HG02973 (cell line): ENCODE results near the gene HOXC9.

Source experiments
- ATAC-seq: cut with Tn5 transposase; IDR thresholded peaks from one replicate; pipeline ENCODE4 v1.9.1; 2021; ENCODE audit warnings: moderate library complexity; ENCODE audit not compliant: unreplicated experiment

HOXC9 gene

DNA sequence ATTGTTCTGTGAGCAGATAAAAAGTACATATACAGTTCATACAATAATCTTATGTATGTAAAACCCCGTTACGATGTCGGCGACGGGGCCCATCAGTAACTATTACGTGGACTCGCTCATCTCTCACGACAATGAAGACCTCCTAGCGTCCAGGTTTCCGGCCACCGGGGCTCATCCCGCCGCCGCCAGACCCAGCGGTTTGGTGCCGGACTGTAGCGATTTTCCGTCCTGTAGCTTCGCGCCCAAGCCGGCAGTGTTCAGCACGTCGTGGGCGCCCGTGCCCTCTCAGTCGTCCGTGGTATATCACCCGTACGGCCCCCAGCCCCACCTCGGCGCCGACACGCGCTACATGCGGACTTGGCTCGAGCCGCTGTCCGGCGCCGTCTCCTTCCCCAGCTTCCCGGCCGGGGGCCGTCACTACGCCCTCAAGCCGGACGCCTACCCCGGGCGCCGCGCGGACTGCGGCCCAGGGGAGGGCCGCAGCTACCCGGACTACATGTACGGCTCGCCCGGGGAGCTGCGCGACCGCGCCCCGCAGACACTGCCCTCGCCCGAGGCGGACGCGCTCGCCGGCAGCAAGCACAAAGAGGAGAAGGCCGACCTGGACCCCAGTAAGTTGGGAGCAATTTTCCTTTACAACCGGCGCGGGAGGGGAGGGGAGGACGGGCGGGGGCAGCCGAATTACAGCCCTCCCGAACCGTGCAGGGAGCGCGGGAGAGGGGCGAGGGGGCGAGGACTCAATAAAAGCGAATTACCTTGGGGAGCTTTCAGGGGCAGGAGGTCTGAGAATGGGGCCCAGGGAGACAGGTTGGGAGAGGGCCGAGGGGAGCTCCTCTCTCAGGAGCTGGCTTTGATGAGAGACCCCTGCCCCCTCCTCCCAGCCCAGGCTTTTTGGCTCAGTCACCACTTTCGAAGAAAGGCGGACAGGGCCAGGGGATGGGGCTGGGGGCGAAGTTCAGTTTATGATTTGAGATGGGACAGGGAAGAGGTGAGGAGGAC, at the start of gene HOXC9:
HOXC9 (plus strand) TSS at position 46 of the 999 bp plus-strand sequence; CDS start at position 74, 28 bp downstream.
- ATAC-seq: no peak

DNA sequence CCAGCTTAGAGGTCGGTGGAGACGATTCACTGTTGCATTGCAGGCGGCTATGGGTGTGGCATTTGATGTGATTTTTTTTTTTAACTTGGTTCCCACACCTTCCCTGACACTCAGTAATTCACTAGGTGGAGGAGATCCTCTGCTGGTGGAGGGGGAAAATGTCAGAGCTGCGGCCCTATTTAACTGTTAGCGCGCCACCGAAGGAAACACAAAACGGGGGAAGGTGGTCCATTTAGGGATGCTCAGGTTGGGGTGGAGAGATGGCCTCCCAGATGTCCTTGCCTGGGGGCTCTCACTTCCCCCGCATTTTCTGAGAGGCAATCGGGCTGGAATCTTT, 49.6 kb upstream of the HOXC9 start:
- no peak for ATAC-seq

DNA sequence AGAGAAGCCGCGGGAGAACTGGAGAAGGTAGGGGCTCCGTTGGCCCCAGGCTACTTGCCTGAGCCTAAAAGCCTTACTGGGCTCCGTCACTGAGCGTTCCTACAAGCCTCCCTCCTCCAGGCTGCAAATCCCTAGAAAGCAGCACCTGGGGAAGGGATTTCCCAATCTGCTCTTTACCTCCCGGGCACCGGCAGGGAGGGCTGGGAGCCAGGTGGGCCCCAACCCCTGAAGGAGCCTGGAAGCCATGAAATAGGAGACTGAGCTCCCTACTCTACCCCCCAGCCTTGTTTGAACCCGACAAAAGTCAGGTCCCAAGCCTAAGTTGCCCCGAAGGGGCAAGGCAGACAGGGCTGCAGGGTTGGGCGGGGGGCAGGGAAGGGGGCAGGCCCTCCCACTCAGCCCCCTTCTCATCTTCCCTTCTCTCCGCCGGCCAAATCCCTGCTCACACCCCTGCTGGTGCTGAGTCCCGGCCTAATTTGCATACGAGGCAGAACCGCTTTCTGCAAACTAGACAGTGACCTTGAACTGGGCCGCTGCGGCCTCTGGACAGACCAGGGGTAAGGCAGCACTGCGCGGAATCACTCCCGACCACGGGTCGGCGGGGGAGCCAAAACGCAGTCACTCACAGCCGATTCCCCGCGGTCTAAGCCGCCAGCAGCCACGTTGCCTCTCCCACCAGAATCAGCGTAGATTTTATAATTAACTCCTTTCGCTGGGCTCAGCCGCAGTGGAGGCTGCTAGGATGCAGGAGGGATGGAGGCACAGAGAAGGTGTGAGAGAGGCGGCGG, 49.0 kb upstream of the HOXC9 start:
- no peak for ATAC-seq

DNA sequence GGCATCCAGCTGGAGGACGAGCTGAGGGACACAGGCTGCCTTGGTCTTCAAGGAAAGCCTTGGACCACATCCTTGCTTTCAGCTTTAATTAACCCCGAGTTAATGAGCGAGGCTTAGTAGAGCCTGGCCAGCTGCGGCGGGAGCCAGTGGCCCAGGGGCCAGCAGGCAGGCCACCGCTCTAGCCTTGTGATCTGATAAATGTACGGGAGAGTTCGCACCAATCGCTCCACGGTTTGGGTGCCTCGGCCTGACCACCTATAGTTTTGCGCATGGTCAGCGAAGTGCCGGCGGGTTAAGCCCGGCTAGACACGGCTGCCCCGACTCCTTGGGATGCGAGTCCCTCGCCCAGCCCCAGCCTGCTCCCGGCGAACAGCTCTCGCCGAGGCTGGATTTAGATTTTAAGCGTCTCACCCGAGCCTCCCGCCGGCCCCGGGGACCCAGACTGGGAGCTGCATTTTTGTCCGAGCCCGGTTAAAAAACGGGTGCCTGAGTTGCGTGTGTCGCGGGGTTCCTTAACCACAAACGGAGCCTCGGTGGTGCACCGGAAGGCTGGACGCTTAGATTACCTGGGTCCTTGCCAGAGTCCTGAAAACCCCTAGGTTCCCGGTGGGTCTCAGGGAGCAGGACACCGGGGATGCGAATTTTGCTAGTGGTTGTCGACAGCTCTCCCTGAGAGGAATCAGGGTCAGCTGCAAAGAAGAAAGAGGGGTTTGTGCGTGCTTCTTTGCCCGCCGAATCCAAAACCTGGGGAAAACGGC, 48.2 kb upstream of the HOXC9 start:
- ATAC-seq: no peak

DNA sequence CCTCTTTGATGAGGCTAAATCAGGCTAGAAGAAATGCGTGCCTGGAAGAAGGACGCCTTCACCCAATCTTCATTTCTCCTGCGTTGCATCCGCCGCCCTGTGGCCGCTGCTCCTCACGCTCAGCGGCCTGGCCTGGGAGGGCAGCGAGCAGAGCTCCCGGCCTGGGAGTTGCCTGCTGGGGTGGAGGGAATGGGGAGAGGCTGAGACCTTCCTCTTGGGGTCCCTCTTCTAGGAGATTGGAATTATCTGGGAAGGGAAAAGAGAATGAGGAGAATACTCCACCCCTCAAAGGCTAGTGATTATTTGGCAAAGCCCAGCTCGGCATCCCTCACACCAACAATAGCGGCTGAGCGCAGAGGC, 47.6 kb upstream of the HOXC9 start:
- ATAC-seq: no peak

DNA sequence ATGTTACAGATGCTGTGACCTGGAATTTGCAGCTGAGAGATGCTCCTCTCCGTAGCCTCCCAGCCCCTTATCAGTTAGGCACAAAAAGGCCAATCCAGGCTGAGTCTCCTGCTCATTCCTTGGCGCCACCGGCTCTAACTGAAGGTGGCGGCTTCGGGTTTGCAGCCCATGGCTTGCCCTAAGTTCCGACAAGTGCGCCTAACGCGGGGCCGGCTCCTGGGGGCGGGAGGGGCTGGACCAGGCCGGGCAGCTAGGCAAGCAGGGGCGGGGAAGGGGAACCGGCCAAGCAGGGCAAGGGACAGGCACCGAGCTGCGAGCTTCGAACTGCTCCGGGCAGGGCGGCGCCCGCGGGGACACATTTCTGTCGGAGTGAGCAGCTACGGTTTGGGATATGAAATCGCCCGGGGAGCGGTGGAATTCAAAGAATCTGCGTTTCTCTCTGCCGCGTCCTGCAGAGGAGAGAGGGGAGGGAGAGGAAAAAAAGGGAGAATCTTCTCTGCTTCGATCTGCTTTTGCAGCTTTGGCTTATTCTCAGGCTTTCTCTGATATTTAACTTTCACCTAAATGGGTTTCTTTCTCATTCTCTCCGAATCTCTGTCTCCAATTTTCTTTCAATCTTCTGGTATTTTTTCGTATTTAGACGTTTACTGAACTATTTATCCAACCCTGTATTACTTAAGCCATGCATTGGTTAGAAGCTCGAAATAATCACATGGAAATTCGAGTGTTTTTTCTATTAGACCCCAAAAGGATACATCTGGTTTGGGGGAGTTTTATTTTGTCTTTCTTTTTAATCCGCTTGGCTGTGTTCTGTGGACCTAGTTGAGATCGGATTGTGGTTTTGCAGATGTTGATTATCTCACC, 46.9 kb upstream of the HOXC9 start:
- ATAC-seq: no peak

DNA sequence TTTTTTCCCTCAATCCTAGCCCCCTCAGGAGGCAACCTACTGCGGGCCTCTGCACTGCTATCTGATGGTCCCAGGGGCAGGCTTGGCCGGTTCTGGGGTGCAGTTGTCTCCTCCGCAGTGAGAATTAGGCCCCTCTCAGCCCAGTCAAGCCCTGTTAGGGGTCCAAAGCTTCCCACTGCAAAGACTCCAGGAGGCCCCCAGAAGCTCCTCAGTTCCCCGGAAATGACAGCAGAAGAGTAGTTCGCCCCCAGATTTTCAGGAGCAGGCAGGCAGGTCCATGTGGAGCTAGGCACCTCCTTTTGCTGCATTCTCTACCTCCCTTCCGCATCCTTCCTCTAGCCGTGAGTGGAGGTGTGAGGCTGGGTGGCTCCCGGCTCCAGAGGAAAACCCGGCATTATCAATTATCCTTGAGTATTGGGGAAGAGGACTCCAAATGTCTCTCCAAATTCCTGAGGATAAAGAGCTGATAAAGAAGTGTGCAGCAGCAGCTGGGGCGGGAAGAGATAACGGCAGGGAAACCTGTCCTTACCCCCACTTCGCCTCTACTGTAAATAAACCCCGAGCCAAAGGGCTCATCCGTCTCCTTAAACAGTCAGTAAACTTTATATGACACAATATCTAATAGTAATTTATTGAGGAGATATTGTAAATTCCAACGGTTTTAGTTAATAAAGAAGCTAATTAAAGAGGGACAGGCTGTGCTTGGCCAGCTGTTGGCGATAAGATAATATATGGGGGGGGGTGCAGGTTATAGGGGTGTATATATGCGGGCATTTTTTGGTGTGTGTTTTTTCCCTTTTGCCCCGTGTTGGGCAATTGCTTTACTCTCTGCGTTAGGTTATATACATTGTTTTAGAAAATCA, 45.9 kb upstream of the HOXC9 start:
- no peak for ATAC-seq

DNA sequence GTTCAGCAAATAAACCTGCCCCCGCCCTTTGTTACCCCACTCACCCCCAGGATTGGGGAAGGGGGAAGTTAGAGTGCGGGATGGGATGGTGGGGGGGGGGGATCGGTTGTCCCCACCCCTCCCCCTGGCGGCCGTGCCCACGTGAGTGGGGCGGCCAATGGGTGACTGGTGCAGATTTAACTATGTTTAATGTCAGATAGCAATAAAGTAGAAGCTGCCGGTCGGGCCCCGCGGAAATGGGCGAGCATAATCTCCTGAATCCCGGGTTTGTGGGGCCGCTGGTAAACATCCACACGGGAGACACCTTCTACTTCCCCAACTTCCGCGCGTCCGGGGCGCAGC, 45.3 kb upstream of the HOXC9 start, which contains the start of gene HOXC12:
HOXC12 (plus strand) TSS at position 210 of the 342 bp plus-strand sequence; CDS start at position 237, 27 bp downstream.
- no peak for ATAC-seq

DNA sequence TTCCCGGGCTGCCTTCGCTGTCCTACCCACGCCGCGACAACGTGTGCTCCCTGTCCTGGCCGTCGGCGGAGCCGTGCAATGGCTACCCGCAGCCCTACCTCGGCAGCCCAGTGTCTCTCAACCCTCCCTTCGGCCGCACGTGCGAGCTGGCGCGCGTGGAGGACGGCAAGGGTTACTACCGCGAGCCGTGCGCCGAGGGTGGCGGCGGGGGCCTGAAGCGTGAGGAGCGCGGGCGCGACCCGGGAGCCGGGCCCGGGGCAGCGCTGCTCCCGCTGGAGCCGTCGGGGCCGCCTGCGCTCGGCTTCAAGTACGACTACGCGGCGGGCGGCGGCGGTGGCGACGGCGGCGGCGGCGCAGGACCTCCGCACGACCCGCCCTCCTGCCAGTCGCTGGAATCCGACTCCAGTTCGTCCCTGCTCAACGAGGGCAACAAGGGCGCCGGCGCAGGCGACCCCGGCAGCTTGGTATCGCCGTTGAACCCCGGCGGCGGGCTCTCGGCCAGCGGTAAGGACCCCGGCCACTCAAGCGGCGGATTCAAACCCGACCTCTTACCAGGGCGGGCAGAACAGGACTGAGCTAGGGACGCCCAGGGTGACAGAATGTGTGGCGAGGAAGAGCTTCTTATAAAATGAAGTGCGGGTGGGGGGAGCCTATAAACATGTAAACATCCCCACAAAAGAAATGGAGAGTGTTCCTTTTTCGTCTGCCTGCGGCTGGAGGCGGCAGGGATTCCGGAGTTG, 44.8 kb upstream of the HOXC9 start:
- no peak for ATAC-seq

DNA sequence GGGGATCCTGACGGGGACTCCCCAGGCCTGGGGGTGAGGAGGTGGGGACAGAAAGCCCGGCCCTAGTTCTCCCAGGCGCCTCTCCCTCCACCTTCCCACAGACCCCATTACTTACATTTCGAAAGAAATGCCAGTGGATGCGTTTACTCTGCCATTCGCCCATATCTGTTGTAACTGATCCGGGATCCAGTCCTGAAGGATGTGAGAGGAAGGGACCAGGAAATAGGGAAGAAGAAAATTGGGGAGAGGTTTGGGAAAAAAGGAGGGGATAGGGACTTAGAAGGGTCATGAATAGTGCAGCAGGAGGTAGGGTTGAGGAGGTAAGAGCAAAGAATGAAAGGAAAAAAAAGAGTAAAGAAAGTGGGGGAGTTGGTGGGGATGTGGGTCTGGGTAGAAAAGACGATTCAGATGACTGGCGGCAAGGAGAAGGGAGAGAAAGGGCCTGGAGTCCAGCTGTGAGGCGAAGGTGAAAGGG, 44.1 kb upstream of the HOXC9 start:
- no peak for ATAC-seq

DNA sequence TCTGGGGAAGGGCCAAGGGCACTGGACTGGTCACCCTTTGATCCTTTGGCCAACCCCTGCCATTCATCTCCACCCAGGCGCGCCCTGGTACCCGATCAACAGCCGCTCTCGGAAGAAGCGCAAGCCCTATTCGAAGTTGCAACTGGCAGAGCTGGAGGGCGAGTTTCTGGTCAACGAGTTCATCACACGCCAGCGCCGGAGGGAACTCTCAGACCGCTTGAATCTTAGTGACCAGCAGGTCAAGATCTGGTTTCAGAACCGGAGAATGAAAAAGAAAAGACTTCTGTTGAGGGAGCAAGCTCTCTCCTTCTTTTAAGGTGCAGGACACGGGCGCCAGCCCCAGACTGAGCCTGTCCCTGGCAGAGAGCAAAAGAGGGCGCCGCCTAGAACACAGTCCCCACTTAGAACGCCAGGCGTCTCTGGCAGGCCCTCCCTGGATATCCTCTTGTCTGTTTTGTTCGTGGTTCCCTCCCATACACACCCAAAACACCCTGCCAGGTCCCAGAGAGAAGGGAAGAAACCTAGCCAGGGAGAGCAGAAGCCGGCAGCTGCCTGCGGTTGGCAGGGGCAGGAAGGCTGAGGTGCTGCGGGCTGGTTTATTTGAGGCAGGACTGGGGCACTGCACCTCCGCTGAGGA, 43.6 kb upstream of the HOXC9 start:
- no peak for ATAC-seq

DNA sequence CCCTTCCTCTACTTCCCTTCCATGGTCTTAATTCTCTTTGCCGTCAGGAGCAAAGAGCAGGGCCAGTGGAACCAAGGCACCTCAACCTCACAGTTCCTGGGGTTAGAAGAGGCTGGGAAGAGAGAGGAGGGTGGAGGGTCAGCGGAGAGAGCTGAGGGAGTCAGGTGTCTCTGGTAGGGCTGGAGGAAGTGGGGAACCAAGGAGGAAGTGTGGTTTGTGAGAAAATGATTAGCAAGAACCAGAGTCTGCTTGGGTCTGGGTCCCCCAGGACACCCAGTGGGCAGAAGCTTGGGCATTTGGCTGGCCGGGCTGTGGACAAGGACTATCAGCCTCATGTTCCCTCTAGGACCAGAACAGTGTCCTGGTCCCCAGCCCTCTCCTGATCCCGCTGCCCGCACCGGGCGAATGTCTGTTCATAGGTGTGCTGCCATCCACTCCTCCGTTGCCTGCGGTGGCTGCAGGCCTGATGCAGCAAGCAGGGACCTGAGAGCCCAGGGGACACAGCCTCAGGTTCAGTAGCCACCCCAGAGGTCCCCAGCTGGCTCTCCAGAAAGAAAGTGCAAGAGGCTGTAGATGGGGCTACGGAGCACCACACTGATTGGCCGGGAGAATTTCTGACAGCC, 42.9 kb upstream of the HOXC9 start:
- no peak for ATAC-seq

DNA sequence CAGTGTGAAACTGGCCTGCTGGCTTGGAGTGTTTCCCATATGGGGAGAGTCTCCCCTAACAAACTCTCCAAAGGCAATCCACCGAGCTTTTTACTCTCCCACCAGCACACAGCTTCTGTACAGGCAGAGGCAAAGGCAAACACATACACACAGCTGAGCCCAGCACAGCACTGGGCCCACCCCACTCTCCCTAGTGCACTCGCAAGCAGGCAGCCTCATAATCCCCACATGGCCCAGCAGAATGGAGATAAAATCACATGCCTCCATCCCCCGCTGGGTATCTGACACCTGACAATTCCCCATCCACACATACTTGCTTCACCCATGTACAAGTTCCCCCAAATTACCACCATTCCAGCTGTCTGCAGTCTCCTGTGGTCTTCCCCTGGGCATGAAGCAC, 41.8 kb upstream of the HOXC9 start:
- ATAC-seq: no peak

DNA sequence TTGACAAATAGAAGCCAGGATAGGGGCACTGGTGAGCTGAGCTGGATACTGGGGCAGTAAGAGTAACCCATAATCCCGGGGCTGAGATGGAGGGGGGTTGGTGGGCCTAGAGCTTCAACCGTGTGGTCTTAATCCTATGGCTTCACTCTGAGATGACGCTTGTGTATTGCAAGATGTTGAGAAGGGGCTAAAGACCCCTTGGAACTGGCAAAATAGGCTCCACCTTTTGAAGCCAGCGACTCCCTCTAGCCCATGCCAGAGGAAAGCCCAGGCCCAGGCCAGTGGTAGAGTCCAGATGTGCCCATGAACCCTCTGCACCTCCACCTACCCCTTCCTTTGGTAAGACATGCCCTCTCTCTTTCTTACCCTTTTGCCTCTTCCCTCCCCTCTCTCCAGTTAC, 40.6 kb upstream of the HOXC9 start:
- no peak for ATAC-seq

DNA sequence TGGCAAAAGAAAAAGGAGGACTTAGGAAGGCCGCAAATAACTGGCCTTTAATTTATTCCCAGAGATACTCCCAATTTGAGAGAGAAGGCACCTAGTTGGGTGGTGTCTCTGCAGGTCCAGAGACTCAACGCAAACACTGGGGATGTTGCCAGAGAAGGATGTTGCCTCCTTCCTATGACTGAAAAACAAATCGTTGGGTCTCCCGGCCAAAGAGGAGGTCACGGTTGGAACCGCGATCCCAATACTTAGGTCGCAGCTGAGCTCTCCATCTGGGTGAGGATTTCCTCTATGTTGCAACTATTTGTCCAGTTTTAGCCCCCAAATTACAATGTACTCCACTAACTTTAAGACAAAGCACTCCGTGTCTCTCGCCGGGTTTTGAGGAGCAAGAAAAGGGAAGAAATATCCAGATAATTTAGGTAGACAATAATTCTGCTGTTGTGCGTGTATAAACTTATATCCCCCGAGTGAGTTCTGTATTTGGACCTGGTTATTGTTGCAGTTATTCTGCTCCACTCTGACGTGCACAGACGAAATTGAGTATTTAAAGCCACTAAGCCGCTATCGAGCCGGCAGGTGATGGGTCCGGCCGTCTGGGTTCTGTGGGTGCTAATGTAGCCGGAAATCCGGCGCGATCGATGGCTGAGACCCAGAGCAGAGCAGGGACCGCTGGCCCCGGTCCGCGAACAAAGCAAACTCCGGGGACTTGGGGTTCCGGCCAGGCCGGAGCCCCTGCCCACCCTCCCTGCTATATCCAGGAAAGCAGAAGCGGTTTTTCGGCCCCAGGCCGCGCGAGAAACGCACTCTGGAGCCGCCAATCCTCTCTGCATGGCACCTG, 39.6 kb upstream of the HOXC9 start:
- no peak for ATAC-seq

DNA sequence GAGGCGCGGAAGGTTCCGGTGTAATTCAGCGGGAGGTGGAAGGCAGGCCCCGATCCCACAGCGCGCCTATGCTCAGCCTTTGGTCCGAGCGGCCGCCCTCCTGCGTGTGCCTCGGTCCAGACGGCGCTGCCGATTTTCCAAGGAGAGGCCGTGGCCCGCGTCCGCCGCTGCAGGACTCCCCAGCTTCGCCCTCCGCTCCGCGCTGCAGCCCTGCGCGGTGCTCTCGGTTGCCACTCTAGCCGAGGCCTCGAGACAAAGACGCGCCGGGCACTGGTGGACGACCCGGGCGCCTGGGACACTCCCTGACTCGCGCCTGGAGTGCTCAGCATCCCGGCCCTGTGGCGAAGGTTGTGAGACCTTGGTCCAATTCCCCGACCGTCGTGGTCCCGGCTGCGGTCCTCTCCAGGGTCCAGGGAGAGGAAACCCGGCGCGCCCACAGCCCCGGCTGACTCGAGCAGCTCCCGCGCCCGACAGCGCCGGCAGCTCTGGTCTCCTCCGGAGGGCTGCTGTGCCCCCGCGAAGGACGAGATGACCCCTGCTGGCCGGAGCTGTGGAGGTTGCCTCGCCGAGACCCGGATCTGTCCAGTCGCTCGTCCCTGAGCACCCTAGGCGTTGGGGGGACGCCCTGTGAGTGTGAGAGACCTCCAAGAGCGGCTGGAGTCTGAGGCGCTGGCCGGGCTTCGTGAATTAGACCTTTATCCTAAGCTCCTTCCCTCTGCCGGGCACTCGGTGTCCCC, 38.8 kb upstream of the HOXC9 start:
- ATAC-seq: no peak
